Measurements from ENCODE around the gene ASCL5.

GRCh38 chr1:201146626-201147390 is 19.8 kb upstream of the ASCL5 start:
- TF ChIP-seq EGR1 (IDR thresholded peaks at IDR 0.05): no peak
- TF ChIP-seq EP300 (IDR thresholded peaks at IDR 0.05; ENCODE audit: borderline replicate concordance): no peak
- no peak for TF ChIP-seq FOXM1 (IDR thresholded peaks at IDR 0.05; ENCODE audit: borderline replicate concordance, low read depth)
- TF ChIP-seq MAX (IDR thresholded peaks at IDR 0.05): no peak
- TF ChIP-seq TCF12 (IDR thresholded peaks at IDR 0.05; ENCODE audit: low read depth): no peak
